ENCODE measurements around the gene HMGCS1. TPM values are rescaled to one million over a fixed set of nuclear protein-coding genes. Genes with fewer than 3 reads are reported as not detected.

Gene HMGCS1
- polyA plus RNA-seq, 2 donors: 98.8 to 128 TPM

Other genes starting within 250 kb of the HMGCS1 start
- 10 to 100 TPM; 15.5 to 34.4 TPM for gene ZNF131, start 192.5 kb downstream of the HMGCS1 start, polyA plus RNA-seq
- gene NIM1K, start 121.2 kb downstream of the HMGCS1 start, polyA plus RNA-seq: under 1 TPM; 0.12 to 0.21 TPM
- gene CCL28, start 99.0 kb upstream of the HMGCS1 start, polyA plus RNA-seq: 1 to 10 TPM; 2.2 to 3.9 TPM
- 1 to 10 TPM; 6.0 to 7.2 TPM for gene TMEM267, start 170.5 kb upstream of the HMGCS1 start, polyA plus RNA-seq
- 1 to 10 TPM; 1.2 to 1.5 TPM for gene C5orf34, start 201.7 kb upstream of the HMGCS1 start, polyA plus RNA-seq
- 10 to 100 TPM; 28.7 to 35.2 TPM for gene PAIP1, start 243.7 kb upstream of the HMGCS1 start, polyA plus RNA-seq

Data from esophagus (tissue), 2 donors.